Activated gamma-delta T cell (primary cell): ENCODE measurements around the gene EIF2S3B.
"Not testable (repeated sequence)": the region's sequence is repeated elsewhere in the genome, so short reads cannot be mapped to it uniquely, and the experiment has no call there.

Source experiments
- DNase-seq: peaks from one replicate; lab custom pipeline; 2025; lab: John Stamatoyannopoulos, UW
- total RNA-seq, 2 donors: gene quantifications; one replicate each; lab custom pipeline; 2026; lab: John Stamatoyannopoulos, UW

Gene EIF2S3B
- 2.7 to 10.7 reads per million in 2 donors for total RNA-seq

DNA sequence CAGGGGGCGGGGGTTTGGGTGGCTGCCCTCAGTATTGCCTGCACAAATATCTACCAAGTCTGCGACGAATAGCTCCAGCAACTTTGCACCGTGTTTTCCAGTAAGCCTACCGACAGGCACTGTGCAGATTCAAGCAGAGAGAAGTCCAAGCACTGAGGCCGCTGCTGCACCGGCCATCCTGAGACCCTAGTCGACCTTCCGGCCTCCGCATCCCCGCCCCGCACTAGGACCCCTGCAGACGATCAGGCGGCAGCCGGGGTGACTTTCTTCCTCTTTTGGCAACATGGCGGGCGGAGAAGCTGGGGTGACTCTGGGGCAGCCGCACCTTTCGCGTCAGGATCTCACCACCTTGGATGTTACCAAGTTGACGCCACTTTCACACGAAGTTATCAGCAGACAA, at the start of gene EIF2S3B:
EIF2S3B (plus strand) TSS at position 271 of the 400 bp plus-strand sequence; CDS start at position 284, 13 bp downstream.
- no peak for DNase-seq

DNA sequence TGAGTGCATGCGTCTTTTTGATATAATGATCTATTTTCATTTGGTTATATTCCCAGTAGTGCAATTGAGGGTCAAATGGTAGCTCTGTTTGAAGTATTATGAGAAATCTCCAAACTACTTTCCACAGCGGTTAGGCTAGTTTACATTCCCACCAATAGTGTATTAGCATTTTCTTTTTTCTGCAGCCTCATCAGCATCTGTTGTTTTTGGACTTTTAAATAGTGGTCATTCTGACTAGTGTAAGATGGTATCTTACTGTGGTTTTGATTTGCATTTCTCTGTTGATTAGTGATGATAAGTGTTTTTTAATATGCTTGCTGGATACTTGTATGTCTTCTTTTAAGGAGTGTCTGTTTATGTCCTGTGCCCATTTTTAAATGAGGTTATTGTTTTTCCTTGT, 48.8 kb upstream of the EIF2S3B start:
- DNase-seq: no peak

DNA sequence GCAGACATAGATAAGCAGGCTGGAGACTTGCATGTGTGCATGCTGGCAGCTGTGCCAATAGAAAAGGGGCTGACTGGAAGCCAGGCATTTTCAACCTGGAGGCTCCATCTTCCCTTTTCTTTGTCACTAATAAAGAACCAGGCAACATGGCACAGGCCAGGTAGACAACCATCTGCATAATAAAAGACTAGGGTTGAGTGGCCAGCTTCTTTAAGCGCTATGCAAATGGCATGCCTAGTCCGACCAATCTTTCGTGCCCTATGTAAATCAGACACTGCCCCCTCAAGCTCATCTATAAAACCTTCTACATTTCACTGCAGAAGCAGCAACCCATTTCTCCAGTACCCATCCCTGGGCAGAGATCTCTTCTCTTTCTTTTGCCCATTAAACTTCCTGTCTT, 47.9 kb upstream of the EIF2S3B start:
- no peak for DNase-seq

DNA sequence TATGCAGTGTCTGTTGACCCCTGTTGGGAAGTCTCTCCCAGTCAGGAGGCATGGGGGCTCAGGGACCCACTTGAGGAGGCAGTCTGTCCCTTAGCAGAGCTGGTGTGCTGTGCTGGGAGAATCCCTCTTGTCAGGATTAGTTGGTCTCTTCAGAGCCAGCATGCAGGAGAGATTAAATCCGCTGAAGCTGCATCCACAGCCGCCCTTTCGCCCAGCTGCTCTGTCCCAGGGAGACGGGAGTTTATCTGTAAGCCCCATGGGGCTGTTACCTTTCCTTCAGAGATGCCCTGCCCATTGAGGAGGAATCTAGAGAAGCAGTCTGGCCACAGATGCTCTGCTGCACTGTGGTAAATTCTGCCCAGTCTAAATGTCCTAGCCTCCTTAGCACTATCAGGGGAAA, 39.4 kb upstream of the EIF2S3B start:
- DNase-seq: no peak

DNA sequence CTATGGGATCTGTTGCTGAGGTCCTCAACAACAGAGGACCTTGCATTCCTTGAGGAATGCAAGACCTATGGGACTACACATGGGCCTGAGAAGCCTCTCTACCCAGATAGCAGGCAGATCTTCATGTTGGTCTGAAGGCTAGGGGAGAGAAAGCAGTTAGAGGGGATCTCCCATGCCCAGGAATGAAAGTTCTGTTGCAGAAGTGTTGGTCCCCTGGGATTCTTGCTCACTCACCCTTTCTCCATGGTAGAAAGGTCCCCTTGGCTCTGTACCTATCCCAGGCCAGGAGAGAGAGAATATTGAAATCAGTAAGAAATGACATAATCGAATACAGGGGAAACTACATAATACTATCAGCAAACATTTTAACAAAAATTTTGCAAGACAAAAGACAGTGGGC, 36.0 kb upstream of the EIF2S3B start:
- DNase-seq: no peak

DNA sequence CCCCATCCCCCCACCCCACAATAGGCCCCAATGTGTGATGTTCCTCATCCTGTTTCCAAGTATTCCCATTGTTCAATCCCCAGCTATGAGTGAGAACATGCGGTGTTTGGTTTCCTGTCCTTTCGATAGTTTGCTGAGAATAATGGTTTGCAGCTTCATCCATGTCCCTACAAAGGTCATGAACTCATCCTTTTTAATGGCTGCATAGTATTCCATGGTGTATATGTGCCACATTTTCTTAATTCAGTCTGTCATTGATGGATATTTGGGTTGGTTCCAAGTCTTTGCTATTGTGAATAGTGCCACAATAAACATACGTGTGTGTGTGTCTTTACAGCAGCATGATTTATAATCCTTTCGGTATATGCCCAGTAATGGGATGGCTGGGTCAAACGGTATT, 32.9 kb upstream of the EIF2S3B start:
- DNase-seq: not testable (repeated sequence)

DNA sequence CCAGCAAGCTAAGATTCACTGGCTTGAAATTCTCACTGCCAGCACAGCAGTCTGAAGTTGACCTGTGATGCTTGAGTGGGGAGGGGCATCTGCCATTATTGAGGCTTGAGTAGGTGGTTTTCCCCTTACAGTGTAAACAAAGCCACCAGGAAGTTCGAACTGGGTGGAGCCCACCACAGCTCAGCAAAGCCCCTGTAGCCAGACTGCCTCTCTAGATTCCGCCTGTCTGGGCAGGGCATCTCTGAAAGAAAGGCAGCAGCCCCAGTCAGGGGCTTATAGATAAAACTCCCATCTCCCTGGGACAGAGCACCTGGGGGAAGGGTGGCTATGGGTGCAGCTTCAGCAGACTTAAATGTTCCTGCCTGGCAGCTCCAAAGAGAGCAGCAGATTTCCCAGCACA, 23.8 kb upstream of the EIF2S3B start:
- not testable (repeated sequence) for DNase-seq

DNA sequence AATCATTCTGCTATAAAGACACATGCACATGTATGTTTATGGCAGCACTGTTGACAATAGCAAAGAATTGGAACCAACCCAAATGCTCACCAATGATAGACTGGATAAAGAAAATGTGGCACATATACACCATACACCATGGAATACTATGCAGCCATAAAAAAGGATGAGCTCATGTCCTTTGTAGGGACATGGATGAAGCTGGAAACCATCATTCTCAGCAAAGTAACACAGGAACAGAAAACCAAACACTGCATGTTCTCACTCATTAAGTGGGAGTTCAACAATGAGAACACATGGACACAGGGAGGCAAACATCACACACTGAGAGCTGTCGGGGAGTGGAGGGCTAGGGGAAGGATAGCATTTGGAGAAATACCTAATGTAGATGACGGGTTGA, 18.4 kb upstream of the EIF2S3B start:
- DNase-seq: not testable (repeated sequence)

DNA sequence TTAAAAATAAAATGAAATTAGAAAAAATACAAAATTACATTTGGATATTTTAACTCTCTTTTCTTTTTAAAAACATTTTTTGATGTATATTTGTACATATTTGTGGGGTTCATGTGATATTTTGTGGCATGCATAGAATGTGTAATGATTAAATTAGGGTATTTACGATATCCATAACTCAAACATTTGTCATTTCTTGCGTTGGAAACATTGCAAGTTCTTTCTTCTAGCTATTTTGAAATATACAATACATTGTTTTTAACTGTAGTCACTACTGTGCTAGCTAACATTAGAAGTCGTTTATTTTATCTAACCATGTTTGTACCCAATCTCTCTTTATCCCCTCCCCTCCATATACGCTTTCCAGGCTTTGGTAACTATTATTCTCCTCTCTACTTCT, 13.9 kb upstream of the EIF2S3B start:
- no peak for DNase-seq

DNA sequence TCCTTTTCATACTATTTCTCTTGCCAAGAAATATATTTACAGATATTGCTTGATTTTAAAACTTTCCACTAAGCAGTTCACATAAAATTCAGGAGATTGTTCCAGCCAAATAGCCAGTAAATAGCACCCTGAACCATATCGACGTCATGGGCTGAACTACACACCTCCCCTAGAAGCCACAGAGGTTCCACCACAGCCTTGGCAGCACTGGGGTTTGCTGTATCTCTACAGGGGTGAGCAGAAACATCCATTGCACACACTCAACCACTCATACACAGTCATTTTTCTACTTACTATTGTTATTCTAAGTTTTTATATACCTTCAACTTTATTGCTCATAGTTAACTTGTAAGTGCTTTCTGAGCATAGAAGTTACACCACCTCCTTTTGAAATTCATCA, 8.1 kb upstream of the EIF2S3B start:
- no peak for DNase-seq

DNA sequence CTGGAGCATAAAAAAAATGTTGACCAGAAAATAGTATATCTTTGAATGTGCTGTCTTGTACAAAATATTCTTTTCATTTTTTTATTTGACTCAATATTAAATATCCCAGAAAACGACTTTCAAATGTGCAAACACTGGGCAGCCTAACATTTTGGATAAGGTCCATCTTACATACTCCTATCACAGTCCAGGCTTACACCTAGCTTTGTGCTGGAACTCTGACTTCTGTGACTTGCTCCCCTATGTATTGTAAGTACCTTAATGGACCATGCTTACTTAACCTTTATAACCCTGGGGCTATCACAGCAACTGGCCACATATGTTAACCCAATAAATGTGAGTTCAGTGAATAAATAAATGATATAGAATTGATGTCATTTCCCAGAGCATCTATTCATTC, 7.6 kb upstream of the EIF2S3B start:
- DNase-seq: no peak

DNA sequence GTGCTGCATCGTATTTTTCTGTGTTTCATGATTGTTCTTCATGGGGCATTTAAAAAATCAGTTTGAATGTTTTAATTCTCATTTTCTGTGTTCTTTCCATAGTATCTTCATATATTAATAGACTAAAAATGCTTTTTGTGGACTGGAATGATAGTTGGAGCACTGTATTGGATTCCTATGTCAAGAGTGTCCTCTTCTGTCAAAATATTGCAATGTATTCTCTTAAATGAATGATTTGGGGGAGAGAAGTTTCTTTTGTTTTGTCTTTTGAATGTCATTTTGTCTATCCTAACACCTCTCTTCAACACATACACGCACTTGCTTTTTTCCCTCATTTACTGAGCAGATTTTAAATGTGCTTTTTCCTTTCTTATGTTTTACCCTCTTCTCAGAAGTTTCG, 4.7 kb upstream of the EIF2S3B start:
- DNase-seq: no peak

DNA sequence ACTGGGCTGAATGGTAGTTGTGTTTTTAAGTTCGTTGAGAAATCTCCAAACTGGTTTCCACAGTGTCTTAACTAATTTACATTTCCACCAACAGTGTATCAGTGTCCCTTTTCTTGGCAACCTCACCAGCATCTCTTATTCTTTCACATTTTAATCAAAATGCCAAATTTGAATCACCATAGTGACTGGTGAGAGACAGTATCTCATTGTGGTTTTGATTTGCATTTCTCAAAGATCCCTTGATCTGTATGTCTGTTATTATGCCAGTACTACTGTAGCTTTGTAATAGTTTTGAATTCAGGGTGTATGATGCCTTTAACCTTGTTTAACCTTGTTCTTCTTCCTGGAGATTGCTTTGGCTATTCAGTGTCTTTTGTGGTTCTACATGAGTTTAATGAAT, 2.2 kb upstream of the EIF2S3B start:
- DNase-seq: no peak

DNA sequence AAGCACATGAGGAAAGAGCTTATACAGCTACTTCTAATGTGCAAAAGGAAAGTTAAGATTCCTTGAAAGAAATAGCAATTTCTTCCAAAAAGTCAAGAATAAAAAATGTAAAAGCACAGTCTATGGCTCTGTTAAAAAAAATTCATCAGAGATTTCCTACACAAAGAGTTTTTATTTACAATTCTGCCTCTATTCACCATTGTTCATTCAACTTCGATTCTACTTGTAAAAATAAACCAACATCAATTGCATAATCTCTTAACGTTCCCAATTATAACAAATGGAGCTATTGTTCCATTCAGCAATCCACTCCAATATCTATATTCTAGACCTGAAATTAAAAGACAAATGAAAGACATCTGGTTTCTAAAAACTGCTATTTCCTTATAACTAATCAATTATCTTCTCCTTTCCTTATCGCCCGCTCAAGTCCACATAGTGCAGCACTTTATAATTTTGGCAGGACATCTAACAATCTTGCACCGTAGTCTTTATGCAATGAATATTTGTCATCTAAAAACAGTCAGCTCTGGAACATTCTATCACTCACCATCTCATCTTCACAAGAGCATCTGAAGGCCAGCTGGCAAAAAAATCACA, 6.2 kb downstream of the EIF2S3B start:
- no peak for DNase-seq

DNA sequence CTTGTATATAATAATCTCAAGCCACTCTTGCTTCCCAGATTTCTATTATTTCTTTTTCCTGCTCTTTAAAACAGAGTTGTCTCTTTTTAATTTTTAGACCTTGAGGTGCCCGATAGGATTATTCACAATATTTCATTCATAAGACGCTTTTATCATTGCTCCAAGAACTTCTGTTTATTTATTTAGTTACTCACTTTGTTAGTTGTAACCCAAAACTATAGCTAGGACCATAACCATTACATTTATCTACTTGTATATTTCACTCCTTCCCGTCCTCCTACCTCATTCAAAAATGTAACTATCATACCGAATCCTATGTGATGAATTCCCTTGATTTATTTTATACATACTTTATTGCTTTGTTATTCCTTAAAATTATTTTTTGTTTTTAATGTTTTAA, 7.1 kb downstream of the EIF2S3B start:
- DNase-seq: no peak

DNA sequence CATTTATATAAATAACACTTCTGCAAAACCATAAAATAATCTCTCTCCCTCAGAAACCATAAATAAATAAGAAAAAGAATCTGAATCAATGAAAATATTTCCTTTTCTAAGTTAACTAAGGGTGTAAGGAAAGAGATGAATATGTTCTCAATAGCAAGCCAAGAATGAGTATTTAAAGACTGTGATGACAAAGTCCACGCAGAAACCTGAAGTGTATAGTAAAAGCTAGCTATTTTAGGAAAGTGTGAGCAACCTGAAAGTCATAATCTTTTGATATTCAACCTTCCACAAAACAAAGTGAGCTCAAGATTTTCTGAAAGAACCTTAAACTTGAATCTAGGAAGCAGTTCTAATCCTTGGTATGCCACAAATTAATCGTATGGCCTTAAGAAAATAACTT, 15.9 kb downstream of the EIF2S3B start:
- no peak for DNase-seq

DNA sequence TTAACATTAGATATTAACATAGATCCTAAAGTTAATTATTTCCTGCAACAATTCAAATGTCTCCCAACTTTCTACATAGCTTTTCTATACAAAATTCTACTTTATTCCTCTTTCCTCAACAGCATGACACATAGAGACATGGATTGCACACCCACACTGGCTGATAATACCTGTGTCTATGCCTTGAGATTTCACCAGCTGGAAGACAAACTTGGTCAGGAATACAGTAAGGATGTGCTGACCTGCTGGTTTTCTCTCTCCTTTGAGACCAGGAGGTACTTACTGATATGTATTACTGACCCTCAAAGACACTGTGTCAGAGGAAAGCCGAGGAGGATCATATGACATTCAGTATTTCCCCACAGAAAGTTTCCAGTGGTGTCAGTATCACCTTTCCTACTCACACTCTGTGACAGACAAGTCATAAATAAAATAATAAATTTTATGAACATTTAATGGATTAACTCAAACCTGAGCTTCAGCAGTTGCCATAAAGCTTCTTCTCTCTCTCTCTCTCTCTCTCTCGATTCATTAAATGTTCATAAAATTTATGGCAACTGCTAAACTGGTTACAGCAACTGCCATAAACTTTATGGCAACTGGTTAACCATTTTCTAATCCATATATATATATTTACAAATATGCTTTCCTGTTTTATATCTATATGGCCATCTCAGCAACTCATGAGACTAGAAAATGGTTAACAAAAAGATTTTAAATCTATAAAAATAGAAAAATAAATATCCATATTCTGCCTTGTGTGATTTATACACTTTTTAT, 22.7 kb downstream of the EIF2S3B start:
- DNase-seq: no peak

DNA sequence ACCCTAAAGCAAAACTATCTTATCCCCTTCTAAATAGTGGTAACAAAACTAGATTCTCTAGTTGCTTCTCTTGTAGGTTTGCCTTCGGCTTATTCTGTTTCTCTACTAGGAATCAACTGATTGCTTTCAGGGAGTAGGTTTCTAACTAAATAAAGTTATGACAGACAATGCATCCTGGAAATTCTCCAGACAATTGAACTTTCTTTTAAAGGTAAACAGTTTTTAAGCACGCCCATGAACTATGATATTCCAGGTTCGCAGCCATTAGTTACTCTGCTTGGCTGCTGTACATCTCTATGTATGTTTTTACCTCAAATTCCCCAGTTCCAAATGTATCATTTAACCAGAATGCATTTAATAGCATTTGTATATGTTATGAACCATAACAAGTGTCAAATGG, 23.9 kb downstream of the EIF2S3B start:
- DNase-seq: no peak

DNA sequence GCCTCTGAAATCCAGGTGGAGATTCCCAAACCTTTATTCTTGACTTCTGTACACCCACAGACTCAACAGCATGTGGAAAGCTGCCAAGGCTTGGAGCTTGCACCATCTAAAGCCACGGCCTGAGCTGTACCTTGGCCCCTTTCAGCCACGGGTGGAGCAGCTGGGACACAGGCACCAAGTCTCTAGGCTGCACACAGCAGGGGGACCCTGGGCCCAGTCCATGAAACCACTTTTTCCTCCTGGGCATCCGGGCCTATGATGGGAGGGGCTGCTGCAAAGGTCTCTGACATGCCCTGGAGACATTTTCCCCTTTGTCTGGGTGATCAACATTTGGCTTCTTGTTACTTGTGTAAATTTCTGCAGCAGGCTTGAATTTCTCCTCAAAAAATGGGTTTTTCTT, 32.0 kb downstream of the EIF2S3B start:
- DNase-seq: no peak

DNA sequence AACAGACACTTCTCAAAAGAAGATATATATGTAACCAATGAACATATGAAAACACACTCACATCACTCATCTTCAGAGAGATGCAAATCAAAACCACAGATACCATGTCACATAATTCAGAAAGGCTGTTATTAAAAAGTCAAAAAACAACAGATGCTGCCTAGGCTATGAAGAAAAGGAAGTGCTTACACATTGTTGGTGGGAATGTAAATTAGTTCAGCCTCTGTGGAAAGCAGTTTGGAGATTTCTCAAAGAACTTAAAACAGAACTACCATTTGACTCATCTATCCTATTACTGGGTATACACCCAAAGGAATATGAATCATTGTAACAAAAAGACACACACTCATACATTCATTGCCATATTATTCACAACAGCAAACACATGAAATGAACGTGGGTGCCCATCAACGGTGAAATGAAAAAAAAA, 35.1 kb downstream of the EIF2S3B start:
- no peak for DNase-seq

DNA sequence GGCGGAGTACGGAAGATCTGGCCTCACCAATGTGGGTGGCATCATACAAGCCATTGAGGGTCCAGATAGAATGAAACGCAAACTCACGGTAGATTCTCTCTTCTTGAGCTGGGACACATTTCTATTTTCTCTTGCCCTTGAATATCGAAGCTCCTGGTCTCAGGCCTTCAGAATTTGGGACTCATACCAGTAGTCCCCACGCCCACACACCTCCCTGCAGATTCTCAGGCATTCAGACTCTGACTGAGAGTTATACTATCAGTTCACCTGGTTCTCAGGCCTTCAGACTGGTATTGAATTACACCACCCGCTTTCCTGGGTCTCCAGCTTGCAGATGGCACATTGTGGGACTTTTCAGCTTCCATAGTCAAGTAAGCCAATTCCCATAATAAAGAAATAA, 37.8 kb downstream of the EIF2S3B start:
- DNase-seq: no peak

DNA sequence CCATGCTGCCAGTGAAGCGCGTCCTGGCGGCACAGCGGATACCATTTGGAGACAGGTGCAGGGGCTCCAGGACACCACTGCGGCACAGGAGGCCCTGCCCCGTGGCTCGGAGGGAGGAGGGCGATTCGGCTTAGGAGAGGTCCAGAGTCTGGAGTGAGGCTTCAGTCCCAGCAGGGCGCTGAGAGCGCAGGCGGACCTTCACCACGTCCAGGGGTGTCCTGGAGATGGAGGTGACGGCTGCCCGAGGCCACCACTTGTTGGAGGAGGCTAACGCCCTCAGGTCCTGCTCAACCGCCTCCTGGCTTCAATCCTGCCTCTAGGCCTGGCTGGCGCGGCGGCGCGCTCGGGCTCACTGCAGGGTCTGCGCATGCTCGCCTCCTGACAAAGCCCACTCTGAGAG, 45.7 kb downstream of the EIF2S3B start:
- DNase-seq: no peak

DNA sequence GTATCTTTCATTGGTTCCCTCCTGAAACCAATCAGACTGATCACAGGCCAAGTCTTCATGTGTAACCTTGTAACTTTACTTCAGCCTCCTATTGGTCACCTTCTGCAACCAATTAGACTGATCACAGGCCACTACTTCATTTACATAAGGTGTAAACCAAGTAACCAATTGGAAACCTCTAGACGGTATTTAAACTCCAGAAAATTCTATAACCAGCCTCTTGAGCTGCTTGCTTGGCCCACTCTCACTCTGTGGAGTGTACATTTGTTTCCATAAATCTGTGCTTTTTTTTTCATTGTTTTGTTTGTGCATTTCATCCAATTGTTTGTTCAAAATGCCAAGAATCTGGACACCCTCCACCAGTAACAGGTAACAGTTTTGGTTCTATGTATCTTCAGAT, 47.5 kb downstream of the EIF2S3B start:
- no peak for DNase-seq
